Measurements from ENCODE around the gene NMRK1.

DNA sequence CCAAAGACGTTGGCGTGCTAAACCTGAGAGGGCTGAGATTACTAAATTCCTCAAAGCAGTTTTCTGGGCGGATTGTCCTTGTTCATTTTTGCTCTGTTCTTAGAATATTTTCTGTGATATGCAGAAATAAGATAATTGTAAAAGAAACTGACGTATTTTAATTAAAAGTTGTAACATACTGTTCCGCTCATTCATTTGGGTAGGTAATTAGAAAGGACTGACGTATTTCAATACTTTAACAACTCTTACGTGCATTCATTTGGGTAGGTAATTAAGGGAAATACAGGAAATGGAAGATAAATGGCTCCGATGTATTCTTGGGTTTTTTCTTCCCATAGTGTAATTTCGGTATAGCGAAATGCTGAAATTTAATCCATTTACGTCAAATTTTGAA lies 1.4 kb upstream of the NMRK1 start:
- TF ChIP-seq, protein P1, sequence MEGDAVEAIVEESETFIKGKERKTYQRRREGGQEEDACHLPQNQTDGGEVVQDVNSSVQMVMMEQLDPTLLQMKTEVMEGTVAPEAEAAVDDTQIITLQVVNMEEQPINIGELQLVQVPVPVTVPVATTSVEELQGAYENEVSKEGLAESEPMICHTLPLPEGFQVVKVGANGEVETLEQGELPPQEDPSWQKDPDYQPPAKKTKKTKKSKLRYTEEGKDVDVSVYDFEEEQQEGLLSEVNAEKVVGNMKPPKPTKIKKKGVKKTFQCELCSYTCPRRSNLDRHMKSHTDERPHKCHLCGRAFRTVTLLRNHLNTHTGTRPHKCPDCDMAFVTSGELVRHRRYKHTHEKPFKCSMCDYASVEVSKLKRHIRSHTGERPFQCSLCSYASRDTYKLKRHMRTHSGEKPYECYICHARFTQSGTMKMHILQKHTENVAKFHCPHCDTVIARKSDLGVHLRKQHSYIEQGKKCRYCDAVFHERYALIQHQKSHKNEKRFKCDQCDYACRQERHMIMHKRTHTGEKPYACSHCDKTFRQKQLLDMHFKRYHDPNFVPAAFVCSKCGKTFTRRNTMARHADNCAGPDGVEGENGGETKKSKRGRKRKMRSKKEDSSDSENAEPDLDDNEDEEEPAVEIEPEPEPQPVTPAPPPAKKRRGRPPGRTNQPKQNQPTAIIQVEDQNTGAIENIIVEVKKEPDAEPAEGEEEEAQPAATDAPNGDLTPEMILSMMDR (IDR thresholded peaks at IDR 0.05) = no peak
- TF ChIP-seq POLR2A (IDR thresholded peaks at IDR 0.05) = no peak
- no peak for TF ChIP-seq POLR2AphosphoS5 (IDR thresholded peaks at IDR 0.05)
- no peak for TF ChIP-seq EP300 (IDR thresholded peaks at IDR 0.05)
